Spleen (tissue), 7 donors: ENCODE measurements around the gene DYRK1A.

Experiments used
- POLR2A ChIP-seq, 3 donors: fragments of 450-650 bp; IDR thresholded peaks; one replicate each; pipeline ENCODE4 v1.5.1; 2017; ENCODE audit warnings: antibody characterized with exemption in 3 of 3, mild to moderate bottlenecking in 1 of 3
- POLR2AphosphoS5 ChIP-seq, 3 donors: sonication (generic); formaldehyde crosslinking; IDR thresholded peaks; one replicate each; pipeline ENCODE4 v1.5.1; 2017; ENCODE audit warnings: antibody characterized with exemption in 3 of 3
- TF ChIP-seq, protein P1 (sequence below), 11 experiments: fragments of 200-600 bp in 7 of 11; fragments of 450-650 bp in 4 of 11; sonication (generic) in 4 of 11; IDR thresholded peaks in 8 of 11; conservative IDR thresholded peaks in 3 of 11; 1 replicate in 7 of 11; 2 replicates in 4 of 11; pipeline versions ENCODE4 v1.4.0 to v1.8.0; 2016 to 2021; ENCODE audit warnings: antibody characterized with exemption in 11 of 11, inconsistent platforms in 4 of 11, mild to moderate bottlenecking in 1 of 11
- donor health status: DM: no; HTN: no; CAD: no; lungs with moderate emphysema.
- donor health status: DM: no; HTN: no; CAD: no.
- donor health status: DM: no; HTN: no; CAD: no.

DNA sequence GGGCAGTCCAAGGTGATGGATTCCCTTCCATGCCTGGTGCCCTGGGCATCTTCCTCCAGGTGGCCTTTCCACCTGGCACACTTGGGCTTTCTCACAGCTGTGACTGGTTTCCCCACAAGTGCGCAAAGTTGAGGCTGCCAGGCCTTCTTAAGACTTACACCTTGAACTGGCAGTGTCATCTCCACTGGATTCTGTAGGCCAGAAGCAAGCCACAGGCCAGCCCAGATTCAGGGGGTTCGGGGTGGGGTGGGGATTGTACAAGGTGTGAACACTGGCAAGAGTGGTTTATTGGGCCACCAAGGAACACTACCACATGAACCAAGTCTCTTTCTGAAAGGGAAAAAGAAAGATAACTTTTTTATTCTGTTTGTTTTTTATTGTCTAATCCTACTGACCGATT lies 27.2 kb downstream of the DYRK1A start:
- TF ChIP-seq POLR2A (IDR thresholded peaks at IDR 0.05): no peak
- TF ChIP-seq, protein P1, sequence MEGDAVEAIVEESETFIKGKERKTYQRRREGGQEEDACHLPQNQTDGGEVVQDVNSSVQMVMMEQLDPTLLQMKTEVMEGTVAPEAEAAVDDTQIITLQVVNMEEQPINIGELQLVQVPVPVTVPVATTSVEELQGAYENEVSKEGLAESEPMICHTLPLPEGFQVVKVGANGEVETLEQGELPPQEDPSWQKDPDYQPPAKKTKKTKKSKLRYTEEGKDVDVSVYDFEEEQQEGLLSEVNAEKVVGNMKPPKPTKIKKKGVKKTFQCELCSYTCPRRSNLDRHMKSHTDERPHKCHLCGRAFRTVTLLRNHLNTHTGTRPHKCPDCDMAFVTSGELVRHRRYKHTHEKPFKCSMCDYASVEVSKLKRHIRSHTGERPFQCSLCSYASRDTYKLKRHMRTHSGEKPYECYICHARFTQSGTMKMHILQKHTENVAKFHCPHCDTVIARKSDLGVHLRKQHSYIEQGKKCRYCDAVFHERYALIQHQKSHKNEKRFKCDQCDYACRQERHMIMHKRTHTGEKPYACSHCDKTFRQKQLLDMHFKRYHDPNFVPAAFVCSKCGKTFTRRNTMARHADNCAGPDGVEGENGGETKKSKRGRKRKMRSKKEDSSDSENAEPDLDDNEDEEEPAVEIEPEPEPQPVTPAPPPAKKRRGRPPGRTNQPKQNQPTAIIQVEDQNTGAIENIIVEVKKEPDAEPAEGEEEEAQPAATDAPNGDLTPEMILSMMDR (IDR thresholded peaks at IDR 0.05 in 8 of 11, conservative IDR thresholded peaks at IDR 0.05 in 3 of 11): no peak
- TF ChIP-seq POLR2AphosphoS5 (IDR thresholded peaks at IDR 0.05): peak in 1 of 3 donors; percentile 16
